IPS DF 4.7 (cell line): Measurements from ENCODE around the gene MTM1.

ENCODE experiments used
- DNase-seq: peaks from one replicate; pipeline ENCODE4 v3.0.0-alpha.2; 2013; ENCODE audit warnings: low spot score; ENCODE audit errors: extremely low read depth

The MTM1 gene

DNA sequence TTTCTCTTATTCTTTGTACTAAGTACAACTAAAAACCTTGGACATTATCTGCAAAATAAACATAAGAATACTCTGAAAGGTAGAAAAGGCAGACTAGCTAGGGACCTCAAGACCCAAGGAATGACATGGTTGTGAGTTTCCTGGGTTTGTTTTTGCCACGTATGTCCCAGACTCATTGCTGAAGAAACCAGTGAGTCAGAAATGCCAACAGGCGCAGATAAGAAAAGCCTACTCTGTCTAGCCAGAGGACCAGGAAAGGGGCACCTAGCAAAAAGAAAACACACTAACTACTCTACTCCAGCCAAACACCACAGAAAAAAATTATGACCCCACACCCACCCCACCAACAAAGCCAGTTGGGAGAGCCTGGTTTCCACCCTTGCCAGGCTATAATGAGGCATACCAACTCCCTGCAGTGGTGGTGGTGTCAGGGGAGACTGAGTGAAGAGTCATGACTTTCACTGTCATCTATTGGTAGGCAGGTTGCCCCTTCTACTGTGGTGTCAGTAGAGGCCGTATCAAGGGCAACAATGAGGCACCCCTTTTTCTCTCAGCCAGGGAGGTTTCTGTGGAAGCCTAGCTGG is 135.7 kb downstream of the MTM1 start:
- DNase-seq, result no peak

- no peak for DNase-seq
These were observed 144.2 kb downstream of the MTM1 start for GRCh38 chrX:150712619-150713018.

- no peak for DNase-seq
These were observed 146.8 kb downstream of the MTM1 start for GRCh38 chrX:150715184-150715583.

DNA sequence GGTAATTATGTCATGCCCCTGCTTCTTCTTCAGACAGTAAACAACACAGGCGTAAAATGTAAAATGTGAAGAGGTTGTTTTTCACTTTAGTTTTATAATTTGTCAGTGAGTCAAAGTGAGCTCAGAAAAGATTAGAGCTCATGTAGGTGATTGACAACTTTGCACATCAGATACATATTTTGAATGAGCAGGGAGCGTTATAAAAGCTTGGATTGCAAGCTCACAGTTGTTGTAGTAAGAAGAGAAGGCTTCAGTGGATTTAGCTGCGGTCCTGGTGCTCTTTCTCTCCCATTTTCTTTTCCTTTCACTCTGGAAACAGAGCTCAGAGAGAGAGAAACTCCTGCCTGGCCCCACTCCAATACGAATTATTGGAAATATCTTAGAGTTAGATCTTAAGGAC is 151.2 kb downstream of the MTM1 start:
- DNase-seq, result no peak
